Lower leg skin (tissue), 4 donors: ENCODE data around the gene KDELR3. TPM values are rescaled to one million over a fixed set of nuclear protein-coding genes. Genes with fewer than 3 reads are reported as not detected.
A peak's percentile ranks its signal among the peaks of the same experiment; 100 is the strongest.

Experiments used
- DNase-seq, 2 donors: peaks; one replicate each; pipeline ENCODE4 v3.0.0-alpha.2; 2019; ENCODE audit warnings: low spot score in 2 of 2
- H3K4me3 ChIP-seq: fragments of 200-600 bp; sonication (generic); 2 replicates; pipeline ENCODE4 v1.5.1; 2017; ENCODE audit warnings: mild to moderate bottlenecking, low read depth; ENCODE audit not compliant: poor library complexity, severe bottlenecking
- POLR2A ChIP-seq, 2 donors: fragments of 450-650 bp; IDR thresholded peaks; one replicate each; pipeline ENCODE4 v1.6.1; 2016 to 2017; ENCODE audit warnings: antibody characterized with exemption in 2 of 2, mild to moderate bottlenecking in 1 of 2, moderate library complexity in 1 of 2
- WGBS, 2 donors: methylation state at CpG; one replicate each; pipeline ENCODE4 v1.1.5; 2018; 5-methylcytosine and 5-hydroxymethylcytosine counted together
- intact Hi-C: fragments of 100-400 bp; cut with DNase I; formaldehyde crosslinking; loops from one replicate; pipeline ENCODE4 v1.15.0; 2023; ENCODE audit warnings: low total_unique reads
- total RNA-seq, 4 donors: library from RNA; depleted of rRNA; stranded (reverse); fragments of >200 nt; gene quantifications; one replicate each; pipeline ENCODE4 v1.1.0, GENCODE V29; 2016
- TF ChIP-seq, protein P1 (sequence below), 3 donors: fragments of 450-650 bp; IDR thresholded peaks; one replicate each; pipeline ENCODE4 v1.5.1; 2016; ENCODE audit warnings: antibody characterized with exemption in 3 of 3, mild to moderate bottlenecking in 3 of 3, moderate library complexity in 2 of 3

KDELR3 gene
- total RNA-seq, 4 donors from 2014 or later, result 0.80 to 5.1 (median 1.3) TPM

DNA sequence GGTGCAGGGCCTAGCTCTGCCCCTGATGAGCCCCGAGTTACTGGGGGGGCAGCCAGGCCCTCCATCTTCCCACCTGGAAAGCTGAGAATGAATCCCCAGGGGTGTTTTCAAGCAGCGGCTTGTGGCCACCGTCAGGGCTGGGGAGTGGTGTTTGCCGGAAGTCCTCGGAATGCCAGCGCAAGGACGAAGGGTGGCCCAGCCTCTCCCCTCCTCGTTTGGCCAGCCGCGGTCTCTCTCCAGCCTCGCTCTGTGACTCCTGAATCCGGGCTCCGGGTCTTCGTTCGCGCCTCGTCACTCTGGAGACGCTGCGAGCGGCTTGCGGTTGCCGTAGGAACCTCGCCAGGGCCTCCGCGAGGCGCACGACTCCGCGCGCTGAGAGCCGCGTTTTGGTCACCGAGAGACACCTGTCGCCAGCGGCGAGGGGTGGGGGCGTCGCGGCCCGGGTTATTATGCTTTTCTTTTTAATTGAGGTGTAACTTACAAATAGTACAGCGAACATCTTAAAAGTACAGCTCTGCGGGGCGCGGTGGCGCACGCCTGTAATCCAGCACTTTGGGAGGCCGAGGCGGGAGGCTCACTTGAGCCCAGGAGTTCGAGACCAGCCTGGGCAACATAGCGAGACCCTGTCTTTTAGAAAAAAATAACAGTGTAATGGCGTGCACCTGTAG is 6.3 kb upstream of the KDELR3 start:
- no peak overlapping the region for H3K4me3 ChIP-seq
- WGBS, 2 donors, result 12 to 14% methylated on average over 49 of the region's 51 CpGs
- DNase-seq, result peak; percentile 50 to 93

DNA sequence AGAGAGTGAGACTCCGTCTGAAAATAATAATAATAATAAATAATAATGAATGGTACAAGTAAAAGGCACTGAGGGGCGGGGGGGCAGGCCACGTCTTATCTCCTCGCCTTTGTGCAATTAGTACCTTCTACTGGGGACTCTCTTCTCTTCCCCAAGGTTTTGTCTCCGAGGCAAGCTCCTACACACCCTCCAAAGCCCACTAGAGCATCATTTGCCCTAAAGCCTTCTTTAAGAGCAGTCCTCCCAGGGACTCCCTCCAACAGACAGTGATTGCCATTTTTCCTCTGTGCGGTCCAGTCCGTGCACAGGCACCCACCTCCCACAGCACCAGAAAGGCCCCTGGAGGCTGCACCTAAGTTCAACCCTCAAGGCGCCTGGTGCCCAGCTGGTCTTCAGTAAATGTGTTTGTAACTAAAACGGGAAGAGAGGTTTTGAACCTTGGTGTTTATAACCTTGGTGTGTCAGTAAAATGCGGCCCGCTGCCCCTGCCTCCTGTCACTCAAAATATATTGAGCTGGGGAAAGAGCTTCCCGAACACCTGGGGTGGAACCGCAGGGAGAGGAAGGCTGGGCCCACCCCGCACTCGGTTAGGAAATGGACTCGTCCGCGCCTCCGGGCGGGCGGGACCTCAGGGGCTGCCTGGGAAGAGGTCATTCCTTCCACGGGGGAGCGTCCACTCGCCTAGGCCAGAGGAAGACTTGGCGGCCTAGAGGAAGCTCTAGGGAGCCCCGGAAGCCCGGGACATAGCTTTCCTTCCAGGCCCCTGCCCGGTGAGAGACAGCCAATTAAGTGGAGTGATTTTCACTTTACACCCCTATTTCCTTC is 4.7 kb upstream of the KDELR3 start:
- TF ChIP-seq, protein P1, sequence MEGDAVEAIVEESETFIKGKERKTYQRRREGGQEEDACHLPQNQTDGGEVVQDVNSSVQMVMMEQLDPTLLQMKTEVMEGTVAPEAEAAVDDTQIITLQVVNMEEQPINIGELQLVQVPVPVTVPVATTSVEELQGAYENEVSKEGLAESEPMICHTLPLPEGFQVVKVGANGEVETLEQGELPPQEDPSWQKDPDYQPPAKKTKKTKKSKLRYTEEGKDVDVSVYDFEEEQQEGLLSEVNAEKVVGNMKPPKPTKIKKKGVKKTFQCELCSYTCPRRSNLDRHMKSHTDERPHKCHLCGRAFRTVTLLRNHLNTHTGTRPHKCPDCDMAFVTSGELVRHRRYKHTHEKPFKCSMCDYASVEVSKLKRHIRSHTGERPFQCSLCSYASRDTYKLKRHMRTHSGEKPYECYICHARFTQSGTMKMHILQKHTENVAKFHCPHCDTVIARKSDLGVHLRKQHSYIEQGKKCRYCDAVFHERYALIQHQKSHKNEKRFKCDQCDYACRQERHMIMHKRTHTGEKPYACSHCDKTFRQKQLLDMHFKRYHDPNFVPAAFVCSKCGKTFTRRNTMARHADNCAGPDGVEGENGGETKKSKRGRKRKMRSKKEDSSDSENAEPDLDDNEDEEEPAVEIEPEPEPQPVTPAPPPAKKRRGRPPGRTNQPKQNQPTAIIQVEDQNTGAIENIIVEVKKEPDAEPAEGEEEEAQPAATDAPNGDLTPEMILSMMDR (IDR thresholded peaks at IDR 0.05), result no peak
- no peak for TF ChIP-seq POLR2A (IDR thresholded peaks at IDR 0.05)
- no peak overlapping the region for H3K4me3 ChIP-seq
- WGBS, 2 donors, result 61 to 70% methylated on average over 23 to 28 of the region's 28 CpGs
- intact Hi-C loops, result no loop called here
- no peak for DNase-seq

More for the DNA sequence above, 6.3 kb upstream of the KDELR3 start:
- TF ChIP-seq, protein P1 (IDR thresholded peaks at IDR 0.05), result no peak
- TF ChIP-seq POLR2A (IDR thresholded peaks at IDR 0.05), result no peak
- intact Hi-C loops, result no loop called here

DNA sequence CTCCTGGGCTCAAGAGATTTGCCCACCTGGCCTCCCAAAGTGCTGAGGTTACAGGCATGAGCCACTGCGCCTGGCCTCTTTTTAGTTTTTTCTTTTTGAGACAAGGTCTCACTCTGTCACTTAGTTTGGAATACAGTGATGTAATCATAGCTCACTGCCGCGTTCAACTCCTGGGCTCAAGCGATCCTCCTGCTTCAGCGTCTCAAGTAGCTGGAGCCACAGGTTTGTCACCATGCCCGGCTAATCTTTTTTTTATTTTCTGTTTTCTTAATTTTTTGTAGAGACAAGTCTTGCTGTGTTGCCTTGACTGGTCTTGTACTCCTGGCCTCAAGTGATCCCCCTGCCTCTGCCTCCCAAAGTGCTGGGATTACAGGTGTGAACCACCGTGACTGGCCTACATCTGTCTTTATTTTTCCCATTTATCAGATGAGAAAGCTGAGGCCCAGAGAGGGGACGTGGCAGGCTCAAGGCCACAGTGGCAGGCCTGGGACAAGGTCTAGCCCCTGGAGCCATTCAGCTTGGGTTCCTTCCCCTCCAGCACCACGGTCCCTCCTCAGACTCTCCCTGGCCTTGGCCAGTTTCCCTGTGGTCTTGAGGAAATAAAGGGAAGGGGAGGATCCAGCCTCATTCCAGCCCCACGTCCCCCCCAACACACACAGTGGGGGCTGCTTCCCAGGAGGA is 2.8 kb upstream of the KDELR3 start:
- 83 to 86% methylated on average over 10 of the region's 10 CpGs for WGBS, 2 donors
- intact Hi-C loops, result no loop called here
- TF ChIP-seq, protein P1 (IDR thresholded peaks at IDR 0.05), result no peak
- TF ChIP-seq POLR2A (IDR thresholded peaks at IDR 0.05), result no peak
- no peak for DNase-seq
- H3K4me3 ChIP-seq, result no peak overlapping the region

DNA sequence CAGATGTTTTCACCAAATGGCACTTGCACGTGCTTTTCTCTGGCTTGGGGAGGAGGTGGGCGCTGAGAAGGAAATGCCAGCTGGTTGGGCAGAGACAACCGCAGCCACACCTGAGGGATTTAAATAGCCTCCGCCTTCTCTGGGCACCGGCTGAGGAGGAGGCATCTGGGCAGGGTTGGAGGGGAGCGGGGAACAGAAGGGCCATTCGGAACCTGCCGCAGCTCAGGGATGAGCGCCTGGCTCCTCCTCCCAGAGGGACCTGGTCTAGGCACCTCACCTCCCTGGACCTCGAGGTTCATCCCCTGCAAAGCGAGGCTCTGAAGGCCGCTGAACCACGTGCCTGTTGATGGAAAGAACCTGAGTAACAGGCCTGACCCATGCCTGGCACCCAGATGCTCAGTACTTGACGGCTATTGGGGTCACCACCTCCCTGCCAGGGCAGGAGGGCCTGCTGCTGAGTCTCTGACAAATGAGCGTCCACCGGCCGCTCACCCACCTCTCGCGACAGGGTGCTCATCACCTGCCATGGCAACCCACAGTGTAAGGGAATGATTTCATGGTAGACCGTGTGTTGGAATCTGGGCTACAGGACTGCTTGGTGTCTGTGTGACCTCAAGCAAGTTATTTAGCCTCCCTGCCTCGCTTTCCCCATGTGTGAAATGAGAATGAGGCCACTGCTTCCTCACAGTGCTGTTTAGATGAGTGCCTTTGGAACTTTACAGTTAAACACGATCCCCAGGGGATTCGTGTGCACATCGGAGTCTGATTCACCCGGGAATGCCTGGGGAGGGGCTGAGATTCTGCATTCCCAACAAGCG is 2.0 kb upstream of the KDELR3 start:
- WGBS, 2 donors, result 69 to 75% methylated on average over 25 to 26 of the region's 26 CpGs
- intact Hi-C loops, result no loop called here

More for the DNA sequence above, 2.0 kb upstream of the KDELR3 start:
- H3K4me3 ChIP-seq, result no peak overlapping the region
- TF ChIP-seq POLR2A (IDR thresholded peaks at IDR 0.05), result no peak
- TF ChIP-seq, protein P1 (IDR thresholded peaks at IDR 0.05), result no peak
- DNase-seq, result no peak
